ENCODE results near the gene POU6F1.
"Not testable (repeated sequence)": the region's sequence is repeated elsewhere in the genome, so short reads cannot be mapped to it uniquely, and the experiment has no call there.

Gene POU6F1

DNA sequence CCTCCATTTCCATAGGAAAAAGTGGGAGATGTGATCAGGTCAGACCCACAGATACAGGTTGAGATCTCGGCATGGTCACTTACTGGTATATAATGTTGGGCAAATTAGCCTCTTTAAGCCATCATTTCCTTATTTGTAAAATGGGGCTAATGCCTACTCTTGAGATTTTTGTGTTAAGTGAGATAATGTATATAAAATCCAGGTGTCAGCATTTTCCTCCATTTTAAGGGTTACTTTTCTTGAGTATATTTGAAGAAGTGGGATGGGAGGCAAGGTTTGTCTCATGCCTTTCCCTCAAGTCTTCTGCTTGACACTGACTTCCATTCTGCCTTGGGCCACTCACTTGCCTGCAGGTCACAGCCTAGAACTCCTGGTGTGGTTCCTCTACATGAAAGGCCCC lies 10.1 kb upstream of the POU6F1 start:
- DNase-seq (ENCODE audit: low read depth in 2 of 2): no peak

DNA sequence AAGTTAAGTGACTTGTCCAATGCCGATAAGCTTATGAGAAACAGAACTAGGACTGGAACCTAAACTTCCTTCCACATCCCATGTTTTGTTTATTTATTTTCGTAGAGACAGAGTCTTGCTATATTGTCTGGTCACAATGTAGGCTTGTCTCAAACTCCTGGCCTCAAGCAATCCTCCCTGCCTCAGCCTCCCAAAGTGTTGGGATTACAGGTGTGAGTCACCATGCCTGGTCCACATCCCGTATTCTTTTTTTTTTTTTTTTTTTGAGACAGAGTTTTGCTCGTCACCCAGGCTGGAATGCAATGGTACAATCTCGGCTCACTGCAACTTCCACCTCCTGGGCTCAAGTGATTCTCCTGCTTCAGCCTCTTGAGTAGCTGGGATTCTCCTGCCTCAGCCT lies 9.2 kb upstream of the POU6F1 start:
- not testable (repeated sequence) for DNase-seq (ENCODE audit: low read depth in 2 of 2)

GRCh38 chr12:51225771-51226170 lies 7.9 kb upstream of the POU6F1 start:
- DNase-seq (ENCODE audit: low read depth in 2 of 2): no peak

GRCh38 chr12:51225234-51225633 lies 7.4 kb upstream of the POU6F1 start:
- DNase-seq (ENCODE audit: low read depth in 2 of 2): no peak

GRCh38 chr12:51224625-51225024 lies 6.8 kb upstream of the POU6F1 start:
- DNase-seq (ENCODE audit: low read depth in 2 of 2): no peak

- no peak for DNase-seq (ENCODE audit: low read depth in 2 of 2)
Observed at GRCh38 chr12:51222461-51222860, 4.6 kb upstream of the POU6F1 start.

DNA sequence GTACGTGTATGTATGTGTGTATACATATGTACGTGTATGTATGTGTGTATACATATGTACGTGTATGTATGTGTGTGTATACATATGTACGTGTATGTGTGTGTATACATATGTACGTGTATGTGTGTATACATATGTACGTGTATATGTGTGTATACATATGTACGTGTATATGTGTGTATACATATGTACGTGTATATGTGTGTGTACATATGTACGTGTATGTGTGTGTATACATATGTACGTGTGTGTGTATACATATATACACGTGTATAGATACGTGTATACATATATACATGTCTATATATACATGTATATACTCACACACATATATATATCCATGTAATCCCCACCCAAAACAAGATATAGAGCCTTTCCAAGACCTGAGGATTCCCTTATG lies 2.0 kb upstream of the POU6F1 start:
- not testable (repeated sequence) for DNase-seq (ENCODE audit: low read depth in 2 of 2)

DNA sequence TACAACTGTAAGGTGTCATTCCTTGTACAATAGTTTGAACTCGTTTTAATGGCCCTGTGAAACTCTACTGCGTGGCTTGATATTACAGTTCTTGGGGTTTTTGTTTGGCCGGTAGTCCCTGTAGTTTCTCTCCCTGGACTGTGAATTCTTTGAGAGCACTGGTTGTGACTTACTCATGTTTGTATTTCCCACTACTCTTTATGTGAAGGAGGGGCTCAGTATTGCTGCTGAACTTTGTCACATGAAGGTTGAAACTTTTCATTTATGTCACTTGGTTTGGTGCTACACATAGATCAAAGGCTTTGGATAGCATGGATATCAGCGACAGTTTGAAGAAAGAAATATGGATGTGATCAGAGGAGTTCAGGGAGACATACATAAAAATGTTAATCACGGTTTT lies 1.5 kb upstream of the POU6F1 start:
- no peak for DNase-seq (ENCODE audit: low read depth in 2 of 2)

GRCh38 chr12:51218607-51219161 lies 822 bp upstream of the POU6F1 start:
- DNase-seq (ENCODE audit: low read depth in 2 of 2): no peak

GRCh38 chr12:51217133-51217967 lies 512 bp downstream of the POU6F1 start:
- no peak for DNase-seq (ENCODE audit: low read depth in 2 of 2)

DNA sequence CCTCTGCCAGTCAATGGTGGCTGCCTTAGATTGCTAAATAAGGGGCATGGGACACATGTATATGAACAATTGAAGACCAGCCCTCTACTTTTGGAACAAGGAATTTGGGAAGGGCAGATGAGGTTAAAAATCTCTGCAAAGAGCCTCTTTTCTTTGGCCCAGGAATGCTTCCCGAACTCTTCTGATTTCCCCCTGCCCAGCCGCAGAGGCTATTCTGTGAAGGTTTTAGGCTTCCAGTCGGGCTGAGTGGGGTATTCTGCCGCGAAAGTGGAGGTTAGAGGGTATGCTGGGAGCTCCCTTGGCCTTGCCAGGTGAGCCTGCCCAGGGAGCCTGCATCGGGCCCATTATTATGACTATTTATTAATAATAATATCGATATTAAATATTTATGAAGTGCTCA lies 1.2 kb downstream of the POU6F1 start:
- no peak for DNase-seq (ENCODE audit: low read depth in 2 of 2)

GRCh38 chr12:51214895-51215294 lies 3.0 kb downstream of the POU6F1 start:
- DNase-seq (ENCODE audit: low read depth in 2 of 2): no peak

DNA sequence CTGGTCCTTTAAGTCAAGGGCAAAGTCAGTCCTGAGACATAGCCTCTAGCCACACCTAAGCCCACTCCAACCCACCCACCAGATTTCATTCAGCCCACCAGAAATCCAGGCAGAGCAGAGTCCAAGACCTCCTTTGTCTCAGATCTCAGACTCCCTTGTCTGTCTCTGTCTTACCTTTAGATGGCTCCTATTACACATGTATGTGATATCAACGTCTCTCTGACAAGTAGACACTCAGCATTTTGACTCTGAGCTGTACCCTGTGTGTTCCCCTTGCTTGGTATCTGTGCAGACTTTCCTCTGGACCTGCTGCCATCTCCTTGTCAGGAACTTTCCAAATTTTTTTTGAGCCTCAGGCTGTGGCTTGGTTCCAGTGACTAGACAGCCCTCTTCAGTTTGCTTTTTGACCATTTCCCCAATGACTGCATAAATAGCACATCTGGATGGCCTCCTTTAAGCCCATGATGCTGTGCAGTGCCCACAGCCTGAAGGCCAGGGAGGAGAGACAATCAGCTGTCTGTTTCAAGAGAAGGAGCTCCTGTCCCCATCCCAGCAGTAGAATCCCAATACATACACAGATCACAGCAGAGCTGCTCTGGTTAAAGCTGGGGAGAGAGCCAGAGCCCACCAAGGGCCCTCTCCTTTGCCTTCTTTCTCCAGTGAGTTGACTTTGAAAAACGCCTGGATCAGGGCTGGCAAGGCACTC lies 7.0 kb downstream of the POU6F1 start:
- DNase-seq (ENCODE audit: low read depth in 2 of 2): no peak

DNA sequence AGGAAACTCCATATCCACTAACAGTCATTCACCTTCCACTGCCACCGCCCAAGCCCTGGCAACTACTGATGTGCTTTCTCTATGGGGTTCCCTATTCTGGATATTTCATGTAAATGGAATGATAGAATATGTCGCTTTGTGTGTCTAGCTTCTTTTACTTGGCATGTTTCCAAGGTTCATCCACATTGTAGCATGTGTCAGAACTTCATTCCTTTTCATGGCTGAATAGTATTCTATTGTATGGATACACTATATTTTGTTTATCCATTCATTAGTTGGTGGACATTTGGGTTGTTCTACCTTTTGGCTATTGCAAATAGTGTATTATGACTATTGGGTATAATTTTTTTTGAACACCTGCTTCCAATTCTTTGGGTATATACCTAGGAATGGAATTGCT lies 8.6 kb downstream of the POU6F1 start:
- DNase-seq (ENCODE audit: low read depth in 2 of 2): no peak

GRCh38 chr12:51208016-51208660 lies 9.7 kb downstream of the POU6F1 start:
- DNase-seq (ENCODE audit: low read depth in 2 of 2): no peak

DNA sequence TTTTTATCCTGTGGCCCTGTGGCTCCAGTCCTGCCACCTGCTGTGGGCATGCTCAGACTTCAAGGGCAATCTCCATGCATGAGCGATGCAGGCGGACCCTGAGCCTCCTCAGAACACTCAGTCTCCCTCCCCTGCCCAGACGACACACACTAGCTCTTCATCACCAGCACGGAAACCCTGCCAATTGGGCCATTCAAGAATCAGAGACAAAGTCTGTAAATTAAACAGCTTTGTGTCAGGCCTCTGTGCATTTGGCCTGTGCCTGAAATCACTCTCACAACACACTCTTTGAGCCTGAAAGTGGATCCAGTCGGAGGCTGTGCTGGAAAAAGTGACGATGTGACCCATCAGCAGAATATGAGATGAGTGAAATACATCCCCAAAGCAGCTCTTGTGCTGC lies 12.5 kb downstream of the POU6F1 start:
- no peak for DNase-seq (ENCODE audit: low read depth in 2 of 2)

DNA sequence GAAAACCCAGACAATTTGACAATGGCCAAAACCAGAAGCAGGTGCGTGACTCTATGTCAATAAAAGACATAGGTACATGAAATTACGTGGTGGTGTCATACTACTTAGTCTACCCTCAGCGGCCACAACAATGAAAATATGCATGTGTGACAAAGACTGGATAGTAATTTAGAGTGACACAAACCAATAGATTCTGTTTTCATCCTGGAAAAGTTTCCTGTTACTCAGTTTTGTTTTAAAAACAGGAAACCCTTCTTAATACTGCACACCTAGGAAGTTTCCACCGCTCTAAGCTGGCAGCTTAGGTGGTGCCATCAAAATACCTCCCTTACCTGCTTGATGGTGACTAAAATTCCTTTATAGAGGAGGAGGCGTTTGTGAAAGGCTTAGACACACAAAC lies 15.1 kb downstream of the POU6F1 start:
- DNase-seq (ENCODE audit: low read depth in 2 of 2): no peak

DNA sequence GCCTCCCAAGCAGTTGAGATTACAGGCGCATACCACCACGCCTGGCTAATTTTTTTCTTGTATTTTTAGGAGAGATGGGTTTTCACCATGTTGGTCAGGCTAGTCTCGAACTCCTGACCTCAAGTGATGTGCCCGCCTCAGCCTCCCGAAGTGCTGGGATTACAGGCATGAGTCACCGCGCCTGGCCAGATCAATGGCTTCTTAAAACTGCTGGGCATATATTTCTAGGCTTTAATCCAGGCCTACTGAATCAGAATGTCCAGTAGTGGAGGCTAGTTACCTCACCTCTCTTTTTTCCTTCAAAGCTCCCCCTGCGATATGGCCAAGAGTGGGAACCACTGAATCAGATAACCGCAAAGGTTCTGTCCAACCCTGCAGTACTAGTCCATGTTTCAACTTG lies 17.1 kb downstream of the POU6F1 start:
- DNase-seq (ENCODE audit: low read depth in 2 of 2): no peak

DNA sequence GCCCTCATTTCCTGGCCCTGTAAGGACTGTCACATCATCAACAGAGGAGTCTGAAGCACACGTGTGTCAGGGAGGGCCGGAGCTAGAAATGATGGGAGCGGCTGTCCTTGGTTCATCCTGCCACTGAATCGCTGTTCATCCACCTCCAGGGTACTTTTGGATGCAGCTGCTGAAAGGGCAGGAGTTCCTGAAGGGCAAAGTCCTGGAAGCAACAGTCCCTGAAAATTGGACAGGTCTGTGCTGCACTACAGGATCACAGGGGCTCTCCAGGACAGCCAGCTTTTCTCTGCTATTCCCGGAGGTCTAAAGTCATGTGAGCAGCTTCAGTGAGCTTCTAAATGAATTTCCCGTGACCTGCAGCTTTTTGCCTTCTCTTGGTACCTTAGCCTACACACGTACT lies 17.7 kb downstream of the POU6F1 start:
- no peak for DNase-seq (ENCODE audit: low read depth in 2 of 2)

DNA sequence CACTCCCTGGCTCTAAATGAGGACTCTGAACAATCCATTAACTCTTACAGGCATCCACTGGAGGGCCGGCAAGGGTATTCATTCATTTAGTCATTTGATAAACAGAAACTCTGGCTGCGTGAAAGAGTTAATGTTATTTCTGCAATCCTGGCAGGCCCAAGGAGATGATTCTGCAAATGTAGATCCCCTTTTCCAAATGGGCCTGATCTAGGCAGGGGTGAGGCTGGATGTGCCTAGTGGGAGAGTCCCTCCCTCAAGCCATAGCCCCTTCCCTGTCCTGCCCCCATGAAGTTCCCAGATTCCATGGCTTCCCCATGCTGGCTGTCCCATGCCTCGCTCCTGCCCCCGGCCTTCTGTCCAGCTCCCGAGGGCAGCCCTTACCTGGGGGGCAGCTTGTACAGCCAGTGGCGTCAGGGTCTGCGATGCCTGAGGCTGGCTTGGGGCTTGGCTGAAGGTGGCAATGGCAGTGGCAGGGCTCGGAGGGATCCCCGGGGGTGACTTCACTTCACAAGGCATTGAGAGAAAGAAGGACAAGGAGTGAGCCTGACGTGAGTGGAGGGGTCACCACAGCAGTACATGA lies 18.4 kb downstream of the POU6F1 start:
- DNase-seq (ENCODE audit: low read depth in 2 of 2): no peak

- no peak for DNase-seq (ENCODE audit: low read depth in 2 of 2)
Observed at GRCh38 chr12:51198568-51199365, 19.1 kb downstream of the POU6F1 start.
